HG03139 (cell line): ENCODE measurements around the gene C11orf16.
"Not testable (repeated sequence)": the region's sequence is repeated elsewhere in the genome, so short reads cannot be mapped to it uniquely, and the experiment has no call there.

Source experiments
- ATAC-seq: cut with Tn5 transposase; IDR thresholded peaks from one replicate; pipeline ENCODE4 v1.9.1; 2021; ENCODE audit not compliant: unreplicated experiment

The C11orf16 gene

GRCh38 chr11:8932564-8933180, at the start of gene C11orf16:
Gene C11orf16 (minus strand): TSS chr11:8932947. CDS start chr11:8932308, 639 bp downstream.
- ATAC-seq = no peak

- no peak for ATAC-seq
Observed at GRCh38 chr11:8980485-8980884, 47.7 kb upstream of the C11orf16 start.

- not testable (repeated sequence) for ATAC-seq
Observed at GRCh38 chr11:8979365-8979764, 46.6 kb upstream of the C11orf16 start.

- ATAC-seq = no peak
Observed at GRCh38 chr11:8973121-8973520, 40.4 kb upstream of the C11orf16 start.

- no peak for ATAC-seq
Observed at GRCh38 chr11:8971924-8972316, 39.2 kb upstream of the C11orf16 start.

GRCh38 chr11:8971196-8971923, 38.6 kb upstream of the C11orf16 start:
- no peak for ATAC-seq

- no peak for ATAC-seq
Observed at GRCh38 chr11:8967184-8967583, 34.4 kb upstream of the C11orf16 start.

- ATAC-seq = peak; percentile 68
Observed at GRCh38 chr11:8964324-8965320, 31.9 kb upstream of the C11orf16 start, which contains the start of gene TMEM9B. Gene TMEM9B (minus strand): TSS chr11:8964442. CDS start chr11:8964313, 129 bp downstream.

GRCh38 chr11:8963569-8964323, 31.0 kb upstream of the C11orf16 start:
- ATAC-seq = peak; percentile 56

- no peak for ATAC-seq
Observed at GRCh38 chr11:8962841-8963240, 30.1 kb upstream of the C11orf16 start.

GRCh38 chr11:8961401-8961800, 28.7 kb upstream of the C11orf16 start:
- no peak for ATAC-seq

GRCh38 chr11:8959546-8960166, 26.9 kb upstream of the C11orf16 start:
- no peak for ATAC-seq

GRCh38 chr11:8956860-8957259, 24.1 kb upstream of the C11orf16 start:
- no peak for ATAC-seq

GRCh38 chr11:8948886-8949285, 16.1 kb upstream of the C11orf16 start:
- no peak for ATAC-seq

GRCh38 chr11:8947230-8947943, 14.6 kb upstream of the C11orf16 start:
- no peak for ATAC-seq

GRCh38 chr11:8942518-8943066, 9.8 kb upstream of the C11orf16 start, which contains the start of gene ASCL3:
Gene ASCL3 (minus strand): TSS chr11:8943016. CDS start chr11:8938161, 4,855 bp downstream.
- no peak for ATAC-seq

- no peak for ATAC-seq
Observed at GRCh38 chr11:8941341-8942103, 8.8 kb upstream of the C11orf16 start.

- no peak for ATAC-seq
Observed at GRCh38 chr11:8937659-8938058, 4.9 kb upstream of the C11orf16 start.
